ENCODE data around the gene HSD17B14. TPM values are rescaled to one million over a fixed set of nuclear protein-coding genes. Genes with fewer than 3 reads are reported as not detected.

The HSD17B14 gene
- total and polyA plus RNA-seq, 9 of the 15 experiments (the other 6 are each of a cell fraction or from before 2014, with no cell fraction given) = 0.16 TPM; not detected in 8

DNA sequence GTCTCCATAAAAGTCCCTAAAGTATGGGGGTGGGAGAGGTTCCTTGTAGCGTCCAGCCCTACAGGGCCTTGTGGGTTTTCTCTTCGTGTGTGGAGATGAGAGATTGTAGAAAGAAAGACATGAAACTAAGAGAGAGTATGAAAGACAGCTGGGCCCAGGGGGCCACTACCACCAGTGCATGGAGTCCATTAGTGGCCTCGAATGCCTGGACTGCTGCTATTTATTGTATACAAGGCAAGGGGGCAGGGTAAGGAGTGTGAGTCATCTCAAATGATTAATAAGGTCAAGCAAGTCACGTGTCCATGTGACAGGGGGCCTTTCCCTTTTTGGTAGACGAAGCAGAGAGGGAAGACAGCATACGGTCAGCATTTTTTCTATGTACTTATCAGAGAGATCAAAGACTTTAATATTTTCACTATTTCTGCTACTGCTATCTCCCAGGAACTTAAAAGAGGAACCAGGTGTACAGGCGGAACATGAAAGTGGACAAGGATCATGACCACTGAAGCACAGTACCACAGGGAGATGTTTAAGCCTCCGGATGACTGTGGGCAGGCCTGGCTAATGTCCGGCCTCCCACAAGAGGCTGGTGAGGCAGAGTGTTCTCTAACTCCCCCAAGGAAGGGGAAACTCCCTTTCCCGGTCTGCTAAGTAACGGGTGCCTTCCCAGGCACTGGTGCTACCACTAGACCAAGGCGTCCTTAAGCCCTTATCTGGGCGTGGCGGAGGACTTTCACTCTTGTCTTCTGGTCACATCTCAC is 55.5 kb downstream of the HSD17B14 start (continued):
- TF ChIP-seq, protein P1, sequence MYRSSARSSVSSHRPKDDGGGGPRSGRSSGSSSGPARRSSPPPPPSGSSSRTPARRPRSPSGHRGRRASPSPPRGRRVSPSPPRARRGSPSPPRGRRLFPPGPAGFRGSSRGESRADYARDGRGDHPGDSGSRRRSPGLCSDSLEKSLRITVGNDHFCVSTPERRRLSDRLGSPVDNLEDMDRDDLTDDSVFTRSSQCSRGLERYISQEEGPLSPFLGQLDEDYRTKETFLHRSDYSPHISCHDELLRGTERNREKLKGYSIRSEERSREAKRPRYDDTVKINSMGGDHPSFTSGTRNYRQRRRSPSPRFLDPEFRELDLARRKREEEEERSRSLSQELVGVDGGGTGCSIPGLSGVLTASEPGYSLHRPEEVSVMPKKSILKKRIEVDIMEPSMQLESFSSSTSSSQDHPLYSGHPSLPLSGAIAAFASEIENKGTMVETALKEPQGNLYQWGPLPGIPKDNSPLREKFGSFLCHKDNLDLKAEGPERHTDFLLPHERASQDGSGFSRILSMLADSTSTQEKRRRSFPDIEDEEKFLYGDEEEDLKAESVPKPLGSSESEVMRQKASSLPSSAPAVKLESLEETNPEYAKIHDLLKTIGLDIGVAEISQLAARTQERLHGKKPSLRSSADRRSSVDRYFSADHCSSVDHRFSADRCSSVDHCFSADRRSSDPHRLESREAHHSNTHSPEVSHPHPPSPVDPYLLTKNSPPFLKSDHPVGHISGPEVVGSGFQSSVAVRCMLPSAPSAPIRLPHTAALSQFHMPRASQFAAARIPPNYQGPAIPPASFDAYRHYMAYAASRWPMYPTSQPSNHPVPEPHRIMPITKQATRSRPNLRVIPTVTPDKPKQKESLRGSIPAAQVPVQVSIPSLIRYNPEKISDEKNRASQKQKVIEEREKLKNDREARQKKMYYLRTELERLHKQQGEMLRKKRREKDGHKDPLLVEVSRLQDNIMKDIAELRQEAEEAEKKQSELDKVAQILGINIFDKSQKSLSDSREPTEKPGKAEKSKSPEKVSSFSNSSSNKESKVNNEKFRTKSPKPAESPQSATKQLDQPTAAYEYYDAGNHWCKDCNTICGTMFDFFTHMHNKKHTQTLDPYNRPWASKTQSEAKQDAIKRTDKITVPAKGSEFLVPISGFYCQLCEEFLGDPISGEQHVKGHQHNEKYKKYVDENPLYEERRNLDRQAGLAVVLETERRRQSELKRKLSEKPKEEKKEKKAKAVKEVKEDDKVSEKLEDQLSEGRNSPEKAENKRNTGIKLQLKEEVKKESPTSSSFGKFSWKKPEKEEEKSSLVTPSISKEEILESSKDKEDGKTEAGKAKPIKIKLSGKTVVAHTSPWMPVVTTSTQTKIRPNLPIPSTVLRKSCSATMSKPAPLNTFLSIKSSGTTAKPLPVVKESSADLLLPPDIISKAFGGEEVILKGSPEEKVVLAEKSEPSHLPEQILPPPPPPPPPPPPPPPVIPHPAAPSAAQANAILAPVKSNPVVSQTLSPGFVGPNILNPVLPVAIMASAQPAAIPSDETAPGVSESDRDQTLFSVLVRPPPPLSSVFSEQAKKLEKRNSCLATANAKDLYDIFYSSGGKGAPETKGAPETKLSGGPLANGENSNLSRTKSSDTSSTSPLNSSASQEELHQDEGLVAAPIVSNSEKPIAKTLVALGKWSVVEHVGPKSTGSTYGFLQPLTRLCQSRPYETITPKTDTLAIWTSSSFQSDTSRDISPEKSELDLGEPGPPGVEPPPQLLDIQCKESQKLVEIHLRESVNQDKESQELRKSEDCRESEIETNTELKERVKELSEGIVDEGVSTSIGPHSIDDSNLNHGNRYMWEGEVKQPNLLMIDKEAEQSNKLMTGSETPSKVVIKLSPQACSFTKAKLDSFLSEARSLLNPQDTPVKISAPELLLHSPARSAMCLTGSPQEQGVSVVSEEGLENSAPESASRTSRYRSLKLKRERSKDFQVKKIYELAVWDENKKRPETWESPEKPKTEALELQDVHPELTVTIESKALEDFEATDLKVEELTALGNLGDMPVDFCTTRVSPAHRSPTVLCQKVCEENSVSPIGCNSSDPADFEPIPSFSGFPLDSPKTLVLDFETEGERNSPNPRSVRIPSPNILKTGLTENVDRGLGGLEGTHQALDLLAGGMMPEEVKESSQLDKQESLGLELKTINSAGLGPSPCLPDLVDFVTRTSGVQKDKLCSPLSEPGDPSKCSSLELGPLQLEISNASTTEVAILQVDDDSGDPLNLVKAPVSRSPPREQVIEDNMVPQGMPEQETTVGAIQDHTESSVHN (IDR thresholded peaks at IDR 0.05; ENCODE audit: borderline replicate concordance in 1 of 2, low read depth in 1 of 2) = peak in 1 of 2 experiments; percentile 90; a peak in 2 of 4 replicates
- TF ChIP-seq, protein P2, sequence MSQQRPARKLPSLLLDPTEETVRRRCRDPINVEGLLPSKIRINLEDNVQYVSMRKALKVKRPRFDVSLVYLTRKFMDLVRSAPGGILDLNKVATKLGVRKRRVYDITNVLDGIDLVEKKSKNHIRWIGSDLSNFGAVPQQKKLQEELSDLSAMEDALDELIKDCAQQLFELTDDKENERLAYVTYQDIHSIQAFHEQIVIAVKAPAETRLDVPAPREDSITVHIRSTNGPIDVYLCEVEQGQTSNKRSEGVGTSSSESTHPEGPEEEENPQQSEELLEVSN (IDR thresholded peaks at IDR 0.05; ENCODE audit: borderline replicate concordance in 1 of 2, extremely low read depth in 1 of 2, insufficient read depth in 1 of 2, insufficient read length in 1 of 2, low read depth in 1 of 2, low read length in 1 of 2, poor library complexity in 1 of 2, severe bottlenecking in 1 of 2) = peak; percentile 50 to 77
- TF ChIP-seq, protein P3, sequence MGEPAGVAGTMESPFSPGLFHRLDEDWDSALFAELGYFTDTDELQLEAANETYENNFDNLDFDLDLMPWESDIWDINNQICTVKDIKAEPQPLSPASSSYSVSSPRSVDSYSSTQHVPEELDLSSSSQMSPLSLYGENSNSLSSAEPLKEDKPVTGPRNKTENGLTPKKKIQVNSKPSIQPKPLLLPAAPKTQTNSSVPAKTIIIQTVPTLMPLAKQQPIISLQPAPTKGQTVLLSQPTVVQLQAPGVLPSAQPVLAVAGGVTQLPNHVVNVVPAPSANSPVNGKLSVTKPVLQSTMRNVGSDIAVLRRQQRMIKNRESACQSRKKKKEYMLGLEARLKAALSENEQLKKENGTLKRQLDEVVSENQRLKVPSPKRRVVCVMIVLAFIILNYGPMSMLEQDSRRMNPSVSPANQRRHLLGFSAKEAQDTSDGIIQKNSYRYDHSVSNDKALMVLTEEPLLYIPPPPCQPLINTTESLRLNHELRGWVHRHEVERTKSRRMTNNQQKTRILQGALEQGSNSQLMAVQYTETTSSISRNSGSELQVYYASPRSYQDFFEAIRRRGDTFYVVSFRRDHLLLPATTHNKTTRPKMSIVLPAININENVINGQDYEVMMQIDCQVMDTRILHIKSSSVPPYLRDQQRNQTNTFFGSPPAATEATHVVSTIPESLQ (CRISPR knock-in tag; IDR thresholded peaks at IDR 0.05) = no peak
- TF ChIP-seq DPF2 (IDR thresholded peaks at IDR 0.05) (peak; percentile 93), ZSCAN32 (CRISPR knock-in tag; IDR thresholded peaks at IDR 0.05) (no peak), E2F4 (CRISPR knock-in tag; IDR thresholded peaks at IDR 0.05; ENCODE audit: low read depth) (no peak), ZNF23 (CRISPR knock-in tag; IDR thresholded peaks at IDR 0.05) (no peak)
- TF ChIP-seq, protein P4, sequence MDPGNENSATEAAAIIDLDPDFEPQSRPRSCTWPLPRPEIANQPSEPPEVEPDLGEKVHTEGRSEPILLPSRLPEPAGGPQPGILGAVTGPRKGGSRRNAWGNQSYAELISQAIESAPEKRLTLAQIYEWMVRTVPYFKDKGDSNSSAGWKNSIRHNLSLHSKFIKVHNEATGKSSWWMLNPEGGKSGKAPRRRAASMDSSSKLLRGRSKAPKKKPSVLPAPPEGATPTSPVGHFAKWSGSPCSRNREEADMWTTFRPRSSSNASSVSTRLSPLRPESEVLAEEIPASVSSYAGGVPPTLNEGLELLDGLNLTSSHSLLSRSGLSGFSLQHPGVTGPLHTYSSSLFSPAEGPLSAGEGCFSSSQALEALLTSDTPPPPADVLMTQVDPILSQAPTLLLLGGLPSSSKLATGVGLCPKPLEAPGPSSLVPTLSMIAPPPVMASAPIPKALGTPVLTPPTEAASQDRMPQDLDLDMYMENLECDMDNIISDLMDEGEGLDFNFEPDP (CRISPR knock-in tag; IDR thresholded peaks at IDR 0.05) = no peak
- TF ChIP-seq, protein P5, sequence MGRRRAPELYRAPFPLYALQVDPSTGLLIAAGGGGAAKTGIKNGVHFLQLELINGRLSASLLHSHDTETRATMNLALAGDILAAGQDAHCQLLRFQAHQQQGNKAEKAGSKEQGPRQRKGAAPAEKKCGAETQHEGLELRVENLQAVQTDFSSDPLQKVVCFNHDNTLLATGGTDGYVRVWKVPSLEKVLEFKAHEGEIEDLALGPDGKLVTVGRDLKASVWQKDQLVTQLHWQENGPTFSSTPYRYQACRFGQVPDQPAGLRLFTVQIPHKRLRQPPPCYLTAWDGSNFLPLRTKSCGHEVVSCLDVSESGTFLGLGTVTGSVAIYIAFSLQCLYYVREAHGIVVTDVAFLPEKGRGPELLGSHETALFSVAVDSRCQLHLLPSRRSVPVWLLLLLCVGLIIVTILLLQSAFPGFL (CRISPR knock-in tag; IDR thresholded peaks at IDR 0.05) = 0 out of 2 replicates have a peak, but pooled peaks have one; percentile 40

Data from K562 (cell line).